K562 (cell line): ENCODE measurements around the gene AQR. TPM values are rescaled to one million over a fixed set of nuclear protein-coding genes. Genes with fewer than 3 reads are reported as not detected.

Source experiments
- ATAC-seq: fragments of 200-7000 bp; cut with Tn5 transposase; 3 replicates; pipeline ENCODE4 v1.9.1; 2020; ENCODE audit warnings: moderate library complexity
- BruUV-seq: library from RNA; stranded (reverse); fragments of 400-500 nt; replicated peaks from 2 replicates; lab custom pipeline; 2021; lab: Mats Ljungman, UMichigan
- CTCF ChIA-PET: fragments of 300-600 bp; formaldehyde crosslinking; extraction: SDS; loops from one replicate; lab custom pipeline; 2021; ENCODE audit warnings: low intra/inter-chr PET ratio; lab: Yijun Ruan, JAX
- POLR2A ChIA-PET: fragments of 300-600, 350-650 bp; sonication (Branson Sonifier 250); formaldehyde crosslinking; extraction: SDS; loops from one replicate; lab custom pipeline; 2021; ENCODE audit warnings: antibody characterized with exemption, inconsistent platforms; lab: Yijun Ruan, JAX
- DNase-seq, 4 experiments: peaks; one replicate each; pipeline versions ENCODE4 v3.0.0 to v3.0.0-alpha.2; 2011 to 2018; ENCODE audit warnings: low spot score in 3 of 4, mixed read lengths in 3 of 4; ENCODE audit errors: extremely low read depth in 1 of 4
- FAIRE-seq: peaks from 2 replicates; lab custom pipeline; 2011; peaks lifted over from hg19 to GRCh38; lab: Jason Lieb, UNC
- H2AFZ ChIP-seq: 2 replicates; pipeline ENCODE4 v1.6.0; 2011; ENCODE audit warnings: low read depth, low read length, control low read depth, inconsistent platforms
- H3K27ac ChIP-seq: fragments of 200-600 bp; 3 replicates; pipeline ENCODE4 v1.8.0; 2011; ENCODE audit warnings: low read depth, mild to moderate bottlenecking, control low read depth, inconsistent platforms, low read length, moderate library complexity, mixed read lengths; ENCODE audit errors: extremely low read depth
- H3K27me3 ChIP-seq, 2 experiments: fragments of 300-600 bp in 1 of 2; 2 replicates in 1 of 2; 3 replicates in 1 of 2; pipeline versions ENCODE4 v1.6.0 to v1.8.0; 2011; ENCODE audit warnings: inconsistent platforms in 2 of 2, low read length in 2 of 2, mild to moderate bottlenecking in 1 of 2, mixed read lengths in 1 of 2, moderate library complexity in 1 of 2; ENCODE audit not compliant: control insufficient read depth in 2 of 2, insufficient read depth in 2 of 2
- H3K36me3 ChIP-seq: fragments of 300-600 bp; 3 replicates; pipeline ENCODE4 v1.8.0; 2011; ENCODE audit warnings: mild to moderate bottlenecking, low read length, inconsistent platforms; ENCODE audit not compliant: control insufficient read depth, insufficient read depth
- H3K4me1 ChIP-seq, 2 experiments: fragments of 200-600 bp in 1 of 2; replicated peaks in 1 of 2; 2 replicates in 1 of 2; 3 replicates in 1 of 2; pipeline versions ENCODE4 v1.5.1 to v1.8.0; 2011; ENCODE audit warnings: inconsistent platforms in 2 of 2, low read length in 2 of 2, mild to moderate bottlenecking in 1 of 2, mixed read lengths in 1 of 2, moderate library complexity in 1 of 2; ENCODE audit not compliant: control insufficient read depth in 2 of 2, insufficient read depth in 2 of 2
- H3K4me2 ChIP-seq: 2 replicates; pipeline ENCODE4 v1.6.1; 2011; ENCODE audit warnings: low read length, control low read depth, inconsistent platforms, mixed read lengths; ENCODE audit not compliant: insufficient read depth
- H3K4me3 ChIP-seq: fragments of 200-600 bp; sonication (generic), shearing (Covaris generic); 2 replicates; pipeline ENCODE4 v1.5.1; 2016; ENCODE audit warnings: control low read depth, inconsistent platforms
- H3K79me2 ChIP-seq: fragments of 200-600 bp; 3 replicates; pipeline ENCODE4 v1.8.0; 2011; ENCODE audit warnings: low read length, inconsistent platforms; ENCODE audit not compliant: control insufficient read depth, insufficient read depth
- H3K9ac ChIP-seq, 2 experiments: 2 replicates each; pipeline versions ENCODE4 v1.6.0 to v1.6.1; 2011; ENCODE audit warnings: low read depth in 2 of 2, low read length in 2 of 2, control low read depth in 1 of 2, inconsistent platforms in 1 of 2, mild to moderate bottlenecking in 1 of 2, mixed read lengths in 1 of 2; ENCODE audit not compliant: insufficient read depth in 1 of 2
- H3K9me1 ChIP-seq: one replicate; pipeline ENCODE4 v1.6.0; 2011; ENCODE audit warnings: inconsistent platforms, mild to moderate bottlenecking, low read length, moderate library complexity; ENCODE audit not compliant: control insufficient read depth, insufficient read depth
- H3K9me3 ChIP-seq: replicated peaks from 2 replicates; pipeline ENCODE4 v1.5.1; 2011; ENCODE audit warnings: low read depth, low read length, inconsistent platforms; ENCODE audit not compliant: control insufficient read depth, insufficient read depth
- H4K20me1 ChIP-seq: replicated peaks from 2 replicates; pipeline ENCODE4 v1.6.1; 2011; ENCODE audit warnings: low read length, inconsistent platforms, mixed read lengths; ENCODE audit not compliant: control insufficient read depth, insufficient read depth
- HMG20A ChIP-seq: fragments of 450-650 bp; formaldehyde crosslinking; conservative IDR thresholded peaks from 2 replicates; pipeline ENCODE4 v1.4.0; 2020; ENCODE audit warnings: mild to moderate bottlenecking, mixed read lengths
- NFIC ChIP-seq: fragments of 450-650 bp; IDR thresholded peaks from 2 replicates; pipeline ENCODE4 v1.6.1; 2017; ENCODE audit warnings: mild to moderate bottlenecking, inconsistent platforms
- STAT6 ChIP-seq: sonication (generic); formaldehyde crosslinking; IDR thresholded peaks from 2 replicates; pipeline ENCODE4 v1.8.1; 2023; ENCODE audit warnings: mild to moderate bottlenecking, missing genetic modification reagents
- TFAM ChIP-seq: fragments of 250-450 bp; sonication (Bioruptor Pico); conservative IDR thresholded peaks from 2 replicates; pipeline ENCODE4 v1.5.0; 2021; ENCODE audit warnings: mild to moderate bottlenecking, moderate library complexity
- WGBS: fragments of 100-300 bp; shearing (Covaris generic); methylation state at CpG from one replicate; pipeline ENCODE4 v1.1.6; 2016; ENCODE audit warnings: low coverage, mixed read lengths; ENCODE audit not compliant: insufficient coverage; ENCODE audit errors: missing lambda C conversion rate; 5-methylcytosine and 5-hydroxymethylcytosine counted together
- in situ Hi-C: fragments of 300-500 bp; cut with MboI; formaldehyde crosslinking; loops from 4 replicates; pipeline ENCODE4 v1.15.0; 2018; ENCODE audit warnings: inconsistent platforms, mixed read lengths
- intact Hi-C: fragments of 100-400 bp; cut with micrococcal nuclease; formaldehyde crosslinking; loops from 2 replicates; pipeline ENCODE4 v1.14.2; 2022
- polyA plus RNA-seq, 8 experiments: library from polyadenylated mRNA; depleted of rRNA in 4 of 8; stranded (reverse) in 5 of 8; unstranded in 3 of 8; fragments of >200 nt; fragmentation: Nextera tagmentation in 2 of 8; fragmentation: Illumina TruSeq in 1 of 8; extraction: Ambion mirVana in 2 of 8; extraction: Trizol in 1 of 8; gene quantifications; 2 replicates each; pipeline versions ENCODE4 v1.2.1 to v1.2.3, GENCODE V29; 2011 to 2014; ENCODE audit warnings: inconsistent platforms in 1 of 8, missing spikeins in 1 of 8
- total RNA-seq, 7 experiments: library from RNA; depleted of rRNA in 6 of 7; stranded (reverse); fragments of >200 nt in 6 of 7; fragmentation: Illumina TruSeq in 2 of 7; extraction: Trizol in 2 of 7; gene quantifications; 2 replicates each; pipeline versions ENCODE4 v1.2.1 to v1.2.3, GENCODE V29; 2011 to 2021; ENCODE audit warnings: low replicate concordance in 1 of 7

The AQR gene
- total and polyA plus RNA-seq, 9 of the 15 experiments (the other 6 are each of a cell fraction or from before 2014, with no cell fraction given), result 22.0 to 62.9 (median 39.3) TPM

- no peak for TF ChIP-seq STAT6
Measured at GRCh38 chr15:34855893-34856292, 113.6 kb downstream of the AQR start (continued).

- no peak for DNase-seq
- H3K4me2 ChIP-seq, result no peak overlapping the region
- POLR2A ChIA-PET, result no interaction called here
- TF ChIP-seq TFAM (CRISPR knock-in tag), result no peak
- TF ChIP-seq NFIC, result 0 out of 2 replicates have a peak, but pooled peaks have one; percentile 7
- TF ChIP-seq HMG20A, result no peak
- TF ChIP-seq, all 486 proteins: peak for 1
- FAIRE-seq (no peak), ATAC-seq (no peak)
- in situ Hi-C loops (no loop called here), intact Hi-C loops (no loop called here)
- BruUV-seq, result no TSS peak
- no peak overlapping the region for H3K4me3 ChIP-seq
- WGBS, result 75% methylated on average over 1 of the region's 1 CpG
- H3K36me3 ChIP-seq, result peaks cover 56% of the 10 kb centered on the region
- no peaks in the 10 kb centered on the region for H3K9me1 ChIP-seq
- H2AFZ ChIP-seq, result no peak overlapping the region
- no peak overlapping the region for H3K27ac ChIP-seq
- no peaks in the 10 kb centered on the region for H3K9me3 ChIP-seq
- H4K20me1 ChIP-seq, result no peaks in the 10 kb centered on the region
- H3K9ac ChIP-seq, result no peak overlapping the region
- H3K79me2 ChIP-seq, result no peaks in the 10 kb centered on the region
- H3K27me3 ChIP-seq, result no peaks in the 10 kb centered on the region
- no peaks in the 10 kb centered on the region for H3K4me1 ChIP-seq
- CTCF ChIA-PET, result no interaction called here
Measured at GRCh38 chr15:34855413-34855812, 114.1 kb downstream of the AQR start.
